NB4 (cell line): ENCODE data around the gene SEC16A.

Source experiments
- POLR2A ChIP-seq: IDR thresholded peaks from 2 replicates; pipeline ENCODE4 v1.6.1; 2011; ENCODE audit warnings: mild to moderate bottlenecking; ENCODE audit not compliant: insufficient read length; ENCODE audit errors: extremely low read depth
- TF ChIP-seq, protein P1 (sequence below): IDR thresholded peaks from one replicate; pipeline ENCODE4 v1.5.1; 2012; ENCODE audit warnings: low read depth, low read length
- TF ChIP-seq, protein P2 (sequence below): IDR thresholded peaks from 2 replicates; pipeline ENCODE4 v1.6.1; 2011; ENCODE audit warnings: low read depth, low read length

DNA sequence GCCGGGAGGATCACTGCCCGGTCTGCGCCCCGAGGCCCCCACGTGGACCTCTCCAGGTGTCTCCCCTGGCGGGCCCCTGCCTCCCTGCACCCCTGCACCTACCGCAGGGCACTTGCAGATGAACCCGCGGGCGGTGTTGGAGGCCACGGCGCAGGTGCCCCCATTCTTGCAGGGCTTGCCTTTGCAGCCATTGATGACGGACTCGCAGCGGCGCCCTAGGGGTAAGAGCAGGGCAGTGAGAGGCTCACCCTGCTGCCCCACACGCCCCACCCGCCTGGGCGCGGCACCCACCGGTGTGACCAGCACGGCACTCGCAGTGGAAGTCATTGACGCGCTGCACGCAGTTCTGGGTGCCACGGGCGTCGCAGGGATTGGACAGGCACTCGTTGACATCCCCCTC, 23.6 kb upstream of the SEC16A start:
- TF ChIP-seq, protein P1, sequence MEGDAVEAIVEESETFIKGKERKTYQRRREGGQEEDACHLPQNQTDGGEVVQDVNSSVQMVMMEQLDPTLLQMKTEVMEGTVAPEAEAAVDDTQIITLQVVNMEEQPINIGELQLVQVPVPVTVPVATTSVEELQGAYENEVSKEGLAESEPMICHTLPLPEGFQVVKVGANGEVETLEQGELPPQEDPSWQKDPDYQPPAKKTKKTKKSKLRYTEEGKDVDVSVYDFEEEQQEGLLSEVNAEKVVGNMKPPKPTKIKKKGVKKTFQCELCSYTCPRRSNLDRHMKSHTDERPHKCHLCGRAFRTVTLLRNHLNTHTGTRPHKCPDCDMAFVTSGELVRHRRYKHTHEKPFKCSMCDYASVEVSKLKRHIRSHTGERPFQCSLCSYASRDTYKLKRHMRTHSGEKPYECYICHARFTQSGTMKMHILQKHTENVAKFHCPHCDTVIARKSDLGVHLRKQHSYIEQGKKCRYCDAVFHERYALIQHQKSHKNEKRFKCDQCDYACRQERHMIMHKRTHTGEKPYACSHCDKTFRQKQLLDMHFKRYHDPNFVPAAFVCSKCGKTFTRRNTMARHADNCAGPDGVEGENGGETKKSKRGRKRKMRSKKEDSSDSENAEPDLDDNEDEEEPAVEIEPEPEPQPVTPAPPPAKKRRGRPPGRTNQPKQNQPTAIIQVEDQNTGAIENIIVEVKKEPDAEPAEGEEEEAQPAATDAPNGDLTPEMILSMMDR = no peak
- TF ChIP-seq POLR2A = no peak
- TF ChIP-seq, protein P2, sequence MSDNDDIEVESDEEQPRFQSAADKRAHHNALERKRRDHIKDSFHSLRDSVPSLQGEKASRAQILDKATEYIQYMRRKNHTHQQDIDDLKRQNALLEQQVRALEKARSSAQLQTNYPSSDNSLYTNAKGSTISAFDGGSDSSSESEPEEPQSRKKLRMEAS = no peak
